ENCODE results near the gene ALDH1L1.

Gene ALDH1L1

DNA sequence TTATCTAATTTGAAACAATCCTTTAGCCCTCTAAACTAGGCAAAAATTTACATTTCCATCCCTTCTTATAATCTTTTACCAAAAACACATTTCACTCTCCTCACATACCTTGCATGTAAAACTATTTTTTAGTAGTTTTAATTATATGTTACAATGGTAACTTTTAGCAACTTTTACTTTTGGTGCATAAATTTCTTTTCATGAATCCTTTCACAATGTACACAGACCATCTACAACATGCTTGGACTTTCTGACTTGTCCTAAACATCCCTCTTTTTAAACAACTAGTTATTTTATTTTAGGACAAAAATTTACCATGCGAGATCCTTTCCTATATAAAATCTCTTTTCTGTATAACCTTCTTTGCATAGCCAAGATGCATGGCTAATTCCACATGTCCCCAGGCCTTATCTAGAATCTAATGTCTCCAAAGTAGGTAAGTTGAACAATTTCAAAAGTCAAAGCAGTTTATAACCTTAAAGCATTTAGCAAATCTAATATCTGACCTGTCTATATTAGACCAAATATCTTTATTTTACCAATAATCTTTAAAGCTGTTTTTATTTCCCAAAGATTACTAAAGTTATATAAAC is 14.4 kb upstream of the ALDH1L1 start:
- DNase-seq (ENCODE audit: low spot score): peak; percentile 14

DNA sequence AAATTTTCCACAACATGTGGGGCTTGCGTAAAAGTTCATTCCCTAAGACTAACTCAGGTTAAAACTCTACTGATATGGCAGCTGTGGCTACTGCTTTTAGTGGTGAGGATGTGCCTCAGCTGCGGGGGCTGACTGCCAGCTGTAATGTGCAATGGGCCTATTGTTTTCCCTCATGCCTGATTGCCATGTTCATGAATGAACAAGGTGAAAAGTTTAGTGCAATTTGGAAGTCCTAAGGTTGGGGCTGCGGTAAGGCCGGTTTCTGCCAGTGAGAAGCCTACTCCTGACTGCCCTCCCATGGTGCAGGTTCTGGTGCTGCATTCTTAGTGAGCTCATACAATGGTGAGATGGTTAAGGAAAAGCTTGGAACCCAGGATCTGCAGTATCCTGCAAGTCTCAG is 10.9 kb upstream of the ALDH1L1 start:
- DNase-seq (ENCODE audit: low spot score): no peak

DNA sequence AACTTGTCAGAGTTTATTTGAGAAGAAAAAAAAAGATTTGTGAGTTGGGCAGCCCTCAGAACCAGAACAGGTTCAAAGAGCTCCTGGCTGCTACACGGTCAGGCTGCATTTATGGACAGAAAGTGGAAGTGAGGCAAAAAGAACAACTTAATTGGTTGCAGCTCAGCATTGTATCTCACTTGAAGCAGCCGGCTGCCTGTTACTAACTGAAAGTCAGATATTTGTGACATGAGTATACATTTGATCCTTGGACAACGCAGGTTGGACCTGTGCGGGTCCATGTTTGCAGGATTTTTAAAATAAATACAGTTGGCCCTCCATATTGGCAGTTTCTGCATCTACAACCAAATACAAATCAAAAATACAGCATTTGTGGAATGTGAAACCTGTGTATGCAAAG is 7.5 kb upstream of the ALDH1L1 start:
- no peak for DNase-seq (ENCODE audit: low spot score)

DNA sequence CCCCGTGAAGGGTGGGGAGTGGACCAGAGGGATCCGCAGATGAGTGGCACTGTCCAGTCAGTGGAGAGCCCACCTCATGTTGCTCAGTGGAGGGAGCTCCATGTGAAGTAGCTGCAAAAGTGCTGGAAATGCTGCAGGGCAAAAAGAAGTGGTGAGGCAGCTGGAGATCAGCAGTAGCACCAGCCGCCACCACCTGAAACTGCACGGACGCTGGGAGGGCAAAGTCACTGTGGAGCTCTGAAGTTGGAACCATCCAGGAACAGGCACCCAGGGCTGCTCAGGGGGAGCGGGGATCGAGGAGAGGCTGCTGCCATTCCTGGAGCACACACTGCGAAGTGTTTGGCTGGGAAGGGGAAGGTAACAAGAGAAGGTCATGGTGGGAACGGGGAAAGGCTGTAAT is 6.4 kb upstream of the ALDH1L1 start:
- no peak for DNase-seq (ENCODE audit: low spot score)

- DNase-seq (ENCODE audit: low spot score): no peak
Measured at GRCh38 chr3:126186271-126186670, 5.9 kb upstream of the ALDH1L1 start.

GRCh38 chr3:126184465-126185000 is 4.1 kb upstream of the ALDH1L1 start:
- DNase-seq (ENCODE audit: low spot score): no peak

GRCh38 chr3:126181398-126181725 is 976 bp upstream of the ALDH1L1 start:
- DNase-seq (ENCODE audit: low spot score): no peak

DNA sequence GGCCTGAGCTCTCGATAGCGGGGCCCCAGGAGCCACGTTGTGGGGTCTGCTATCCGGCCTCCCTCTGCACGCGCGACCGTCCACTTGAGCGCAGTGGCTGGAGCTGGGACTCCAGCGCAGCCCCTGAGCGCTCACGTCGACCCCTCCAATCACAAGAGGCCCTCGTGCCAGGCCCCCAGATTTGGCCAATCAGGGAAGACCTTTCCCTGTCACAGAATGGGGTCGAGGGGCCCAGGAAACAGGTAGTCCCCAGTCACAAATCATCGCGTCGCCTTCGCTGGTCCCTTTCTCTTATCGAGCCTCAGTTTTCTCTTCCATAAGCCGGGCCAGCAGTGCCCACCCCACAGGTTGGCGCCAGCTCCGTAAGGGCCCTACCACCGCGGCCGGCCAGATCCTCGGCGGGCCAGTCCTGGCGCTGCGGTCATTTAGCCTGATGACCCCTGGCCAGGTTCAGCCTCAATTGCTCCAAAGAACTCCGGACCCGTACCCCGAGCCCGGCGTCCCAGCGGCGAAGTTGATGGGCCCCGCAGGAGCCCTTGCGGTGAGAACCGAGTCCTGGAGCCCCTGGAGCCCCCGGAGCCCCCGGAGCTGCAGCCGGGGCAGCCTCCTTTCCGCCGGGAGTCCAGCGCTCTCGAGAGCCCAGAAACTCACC is 435 bp downstream of the ALDH1L1 start:
- DNase-seq (ENCODE audit: low spot score): no peak

GRCh38 chr3:126170073-126170777 is 10.2 kb downstream of the ALDH1L1 start:
- DNase-seq (ENCODE audit: low spot score): no peak

GRCh38 chr3:126167566-126167965 is 12.8 kb downstream of the ALDH1L1 start:
- no peak for DNase-seq (ENCODE audit: low spot score)

- DNase-seq (ENCODE audit: low spot score): no peak
Measured at GRCh38 chr3:126166009-126166408, 14.4 kb downstream of the ALDH1L1 start.

GRCh38 chr3:126161309-126161708 is 19.1 kb downstream of the ALDH1L1 start:
- DNase-seq (ENCODE audit: low spot score): no peak

- DNase-seq (ENCODE audit: low spot score): no peak
Measured at GRCh38 chr3:126160243-126161210, 19.9 kb downstream of the ALDH1L1 start.

- DNase-seq (ENCODE audit: low spot score): no peak
Measured at GRCh38 chr3:126159476-126159875, 20.9 kb downstream of the ALDH1L1 start.

GRCh38 chr3:126158912-126159454 is 21.4 kb downstream of the ALDH1L1 start:
- no peak for DNase-seq (ENCODE audit: low spot score)

- no peak for DNase-seq (ENCODE audit: low spot score)
Measured at GRCh38 chr3:126158016-126158911, 22.1 kb downstream of the ALDH1L1 start.

DNA sequence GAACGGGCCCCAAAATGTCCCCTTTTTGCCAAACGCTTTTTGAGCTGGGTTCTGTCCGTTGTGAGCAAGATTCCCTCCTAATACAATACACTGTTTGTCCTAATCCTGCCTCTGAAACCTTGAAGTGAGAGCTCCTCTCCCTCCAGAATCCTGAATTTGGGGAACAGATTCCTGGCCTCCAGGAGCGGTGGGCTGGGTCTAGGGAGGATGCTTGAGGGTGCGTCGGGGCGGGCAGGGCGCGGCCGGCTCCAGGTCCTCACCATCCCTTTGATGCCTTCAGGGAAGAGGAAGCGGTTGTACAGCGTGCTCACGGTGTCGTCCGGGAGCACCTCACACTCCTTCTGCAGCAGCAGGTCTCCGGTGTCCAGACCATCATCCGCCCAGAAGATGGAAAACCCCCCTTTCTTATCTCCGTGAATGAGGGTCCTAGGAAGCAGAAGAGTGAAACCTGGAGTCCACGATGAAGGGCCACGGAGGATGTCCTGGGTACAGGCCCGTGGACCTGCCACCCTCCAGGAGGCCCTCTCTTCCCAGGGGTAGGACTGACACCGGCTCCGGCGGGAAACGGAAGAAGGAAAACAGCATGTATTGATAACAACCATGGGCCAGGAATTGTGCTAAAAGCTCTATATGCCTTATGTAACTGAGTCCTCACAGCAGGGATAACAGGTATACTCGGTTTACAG is 23.2 kb downstream of the ALDH1L1 start:
- DNase-seq (ENCODE audit: low spot score): no peak

DNA sequence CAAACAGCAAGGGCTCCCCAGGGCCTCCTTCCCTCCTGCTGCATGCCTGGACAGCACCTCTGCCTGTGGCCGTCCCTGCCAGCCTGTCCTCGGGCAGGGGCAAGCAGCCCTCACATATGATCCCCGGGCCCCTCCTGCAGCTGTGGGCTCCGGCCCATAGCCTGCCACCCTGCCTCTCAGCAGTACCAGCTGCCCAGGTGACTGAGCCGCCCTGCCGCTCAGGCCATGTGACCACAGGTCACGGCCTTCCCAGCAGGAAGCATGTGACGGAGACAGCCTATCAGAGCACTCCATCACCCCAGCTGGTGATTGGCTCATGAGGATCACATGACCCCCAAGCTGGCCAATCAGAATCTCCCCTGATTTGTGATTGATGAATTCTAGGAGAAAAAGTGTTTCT is 23.9 kb downstream of the ALDH1L1 start:
- DNase-seq (ENCODE audit: low spot score): peak; percentile 72

DNA sequence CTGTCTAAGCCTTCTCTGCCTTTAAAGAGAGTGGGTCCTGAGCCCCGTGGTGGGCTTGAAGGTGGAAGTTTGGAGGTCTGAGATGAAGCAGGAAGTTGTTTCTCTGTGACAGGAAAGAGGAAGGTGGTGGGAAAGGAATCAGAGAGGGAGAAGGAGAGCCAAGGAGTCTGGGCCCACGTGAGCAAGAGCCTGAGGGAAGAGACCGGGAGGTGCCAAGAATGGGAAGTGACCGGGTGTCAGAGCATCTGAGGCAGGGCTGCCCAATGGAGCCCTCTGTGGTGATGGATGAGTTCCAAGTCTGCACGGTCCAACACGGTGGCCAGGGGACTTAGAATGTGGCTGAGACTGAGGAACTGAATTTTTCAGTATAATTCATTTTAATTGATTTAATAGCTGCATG is 24.6 kb downstream of the ALDH1L1 start:
- no peak for DNase-seq (ENCODE audit: low spot score)

GRCh38 chr3:126155280-126155640 is 25.1 kb downstream of the ALDH1L1 start:
- DNase-seq (ENCODE audit: low spot score): no peak
